ENCODE measurements around the gene FBXO9. TPM values are rescaled to one million over a fixed set of nuclear protein-coding genes. Genes with fewer than 3 reads are reported as not detected.

FBXO9 gene
- total and polyA plus RNA-seq, 12 donors = 42.7 to 396 (median 145) TPM

DNA sequence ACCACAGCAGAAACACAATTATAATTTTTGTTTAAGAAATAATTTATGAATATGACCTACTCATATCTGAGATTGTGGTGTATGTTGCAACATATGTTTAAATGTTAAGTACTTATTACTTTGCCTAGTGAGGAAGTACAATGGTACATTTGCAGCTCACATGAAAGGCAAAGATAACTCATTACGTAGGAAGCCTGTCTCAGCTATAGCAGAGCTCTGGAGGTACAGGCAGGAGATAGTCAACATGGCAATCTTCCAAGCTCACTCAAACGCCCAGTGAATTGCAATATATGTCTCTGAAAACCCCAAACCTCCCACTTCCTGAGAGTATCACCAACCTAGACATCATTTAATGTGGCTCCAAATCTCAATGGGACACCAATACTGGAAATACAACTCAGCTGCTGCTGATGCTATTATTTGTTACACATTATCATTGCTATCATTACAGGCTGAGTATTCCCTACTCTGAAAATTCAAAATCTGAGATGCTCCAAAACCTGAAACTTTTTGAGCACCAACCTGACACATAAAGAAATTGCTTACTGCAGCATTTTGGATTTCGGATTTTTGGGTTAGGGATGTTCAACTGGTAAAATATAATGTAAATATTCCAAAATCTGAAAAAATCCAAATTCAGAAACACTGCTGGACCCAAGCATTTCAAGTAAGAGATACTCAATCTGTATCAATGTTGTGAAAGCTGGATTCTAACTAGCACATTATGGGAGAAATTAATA is 45.0 kb upstream of the FBXO9 start:
- Histone ChIP-seq H3K36me3 (replicated peaks in 1 of 2) (peaks cover 0 to 25% of the 10 kb centered on the region in 2 donors), H3K27me3 (no peaks in the 10 kb centered on the region), H3K4me1 (replicated peaks in 1 of 2) (no peaks in the 10 kb centered on the region), H3K27ac (no peak overlapping the region), H3K9me3 (replicated peaks in 1 of 3) (no peaks in the 10 kb centered on the region), H3K4me3 (no peak overlapping the region)
- no peak for TF ChIP-seq POLR2A (IDR thresholded peaks at IDR 0.05)
- TF ChIP-seq, protein P1, sequence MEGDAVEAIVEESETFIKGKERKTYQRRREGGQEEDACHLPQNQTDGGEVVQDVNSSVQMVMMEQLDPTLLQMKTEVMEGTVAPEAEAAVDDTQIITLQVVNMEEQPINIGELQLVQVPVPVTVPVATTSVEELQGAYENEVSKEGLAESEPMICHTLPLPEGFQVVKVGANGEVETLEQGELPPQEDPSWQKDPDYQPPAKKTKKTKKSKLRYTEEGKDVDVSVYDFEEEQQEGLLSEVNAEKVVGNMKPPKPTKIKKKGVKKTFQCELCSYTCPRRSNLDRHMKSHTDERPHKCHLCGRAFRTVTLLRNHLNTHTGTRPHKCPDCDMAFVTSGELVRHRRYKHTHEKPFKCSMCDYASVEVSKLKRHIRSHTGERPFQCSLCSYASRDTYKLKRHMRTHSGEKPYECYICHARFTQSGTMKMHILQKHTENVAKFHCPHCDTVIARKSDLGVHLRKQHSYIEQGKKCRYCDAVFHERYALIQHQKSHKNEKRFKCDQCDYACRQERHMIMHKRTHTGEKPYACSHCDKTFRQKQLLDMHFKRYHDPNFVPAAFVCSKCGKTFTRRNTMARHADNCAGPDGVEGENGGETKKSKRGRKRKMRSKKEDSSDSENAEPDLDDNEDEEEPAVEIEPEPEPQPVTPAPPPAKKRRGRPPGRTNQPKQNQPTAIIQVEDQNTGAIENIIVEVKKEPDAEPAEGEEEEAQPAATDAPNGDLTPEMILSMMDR (IDR thresholded peaks at IDR 0.05) = no peak
- WGBS, 4 donors = 59 to 86% (median 66%) methylated on average over 3 of the region's 3 CpGs
- intact Hi-C loops (cut with DNase I) = no loop called here
- no peak for DNase-seq

DNA sequence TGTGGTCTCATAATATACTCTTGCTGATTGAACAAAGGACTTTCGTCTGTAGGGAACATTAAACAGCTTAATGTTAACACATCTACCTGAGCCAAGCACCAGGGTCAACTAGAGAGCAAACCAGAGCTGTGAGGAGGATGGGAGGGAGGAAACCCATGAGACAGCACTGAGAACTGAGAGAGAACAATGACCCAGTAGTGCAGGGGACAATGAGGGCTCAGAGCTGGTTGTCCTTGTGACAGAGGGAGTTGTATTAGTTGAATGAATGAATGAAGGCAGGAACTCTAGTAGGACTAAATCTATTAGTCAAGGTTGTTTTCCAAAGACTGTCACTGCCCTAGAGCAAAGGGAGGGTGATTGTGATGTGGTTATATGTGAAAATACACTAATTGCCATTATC is 41.9 kb upstream of the FBXO9 start:
- H3K27ac ChIP-seq = no peak overlapping the region
- H3K4me1 ChIP-seq (replicated peaks in 1 of 2) = peaks cover 0 to 8% of the 10 kb centered on the region in 2 donors
- no peak overlapping the region for H3K4me3 ChIP-seq
- no peaks in the 10 kb centered on the region for H3K9me3 ChIP-seq (replicated peaks in 1 of 3)
- H3K27me3 ChIP-seq = no peaks in the 10 kb centered on the region
- H3K36me3 ChIP-seq (replicated peaks in 1 of 2) = peaks cover 0 to 24% of the 10 kb centered on the region in 2 donors
- 81 to 95% (median 92%) methylated on average over 1 of the region's 1 CpG for WGBS, 4 donors
- DNase-seq = no peak
- intact Hi-C loops (cut with DNase I) = no loop called here
- no peak for TF ChIP-seq POLR2A (IDR thresholded peaks at IDR 0.05)
- TF ChIP-seq, protein P1 (IDR thresholded peaks at IDR 0.05) = no peak

DNA sequence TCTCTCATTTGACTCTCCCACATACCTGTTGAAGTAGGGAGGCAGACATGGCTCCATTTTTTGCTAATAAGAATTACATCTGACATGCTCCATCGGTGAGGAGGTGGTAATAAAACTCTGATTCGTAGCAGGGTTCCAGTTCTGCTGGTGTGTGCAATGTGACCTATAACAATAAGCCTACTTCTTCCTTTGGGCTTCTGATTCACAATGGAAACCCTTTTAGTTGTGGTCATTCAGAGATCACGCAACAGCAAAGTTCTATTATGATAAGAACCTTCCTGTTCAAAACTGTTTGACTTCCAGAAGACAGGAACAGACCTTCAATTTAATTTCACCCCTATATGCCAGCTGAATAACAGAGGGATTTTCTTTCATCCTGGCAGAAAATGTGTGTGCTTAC is 38.7 kb upstream of the FBXO9 start:
- Histone ChIP-seq H3K4me3 (no peak overlapping the region), H3K4me1 (replicated peaks in 1 of 2) (peaks cover 0 to 11% of the 10 kb centered on the region in 2 donors), H3K9me3 (replicated peaks in 1 of 3) (no peaks in the 10 kb centered on the region), H3K36me3 (replicated peaks in 1 of 2) (peaks cover 0 to 53% of the 10 kb centered on the region in 2 donors), H3K27me3 (no peaks in the 10 kb centered on the region), H3K27ac (no peak overlapping the region)
- no peak for DNase-seq
- WGBS, 4 donors = 78 to 90% (median 85%) methylated on average over 3 of the region's 3 CpGs
- intact Hi-C loops (cut with DNase I) = no loop called here
- no peak for TF ChIP-seq POLR2A (IDR thresholded peaks at IDR 0.05)
- TF ChIP-seq, protein P1 (IDR thresholded peaks at IDR 0.05) = no peak

DNA sequence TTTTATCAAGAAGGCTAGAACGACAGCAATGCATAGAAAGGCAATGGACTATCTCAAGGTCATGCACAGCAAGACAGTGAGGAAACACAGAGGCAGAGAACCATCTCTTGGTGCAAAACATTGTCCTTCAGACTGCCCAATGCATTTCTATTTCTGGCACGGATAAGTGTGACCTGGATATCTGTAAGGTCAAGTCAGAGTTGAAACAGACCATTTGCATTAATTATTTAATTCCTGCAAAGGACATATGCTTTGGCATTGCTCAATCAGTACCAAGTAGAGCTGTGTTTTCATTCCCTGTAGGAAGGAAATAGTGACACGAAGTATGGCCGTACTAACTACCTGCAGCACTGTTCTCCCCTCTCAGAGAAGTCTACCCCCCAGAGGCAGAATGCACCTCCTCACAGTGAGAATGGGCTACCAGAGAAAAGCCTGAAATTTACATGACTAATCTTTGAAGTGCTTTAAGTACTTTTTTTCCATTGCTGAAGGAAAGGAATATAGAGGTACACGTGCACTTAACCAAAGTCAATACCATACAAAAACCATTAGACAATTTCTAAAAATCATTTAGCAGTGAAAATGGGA is 38.0 kb upstream of the FBXO9 start:
- peaks cover 0 to 59% of the 10 kb centered on the region in 2 donors for H3K36me3 ChIP-seq (replicated peaks in 1 of 2)
- no peaks in the 10 kb centered on the region for H3K9me3 ChIP-seq (replicated peaks in 1 of 3)
- no peaks in the 10 kb centered on the region for H3K27me3 ChIP-seq
- 39 to 63% (median 60%) methylated on average over 5 of the region's 5 CpGs for WGBS, 4 donors
- peaks cover 0 to 12% of the 10 kb centered on the region in 2 donors for H3K4me1 ChIP-seq (replicated peaks in 1 of 2)
- no peak for TF ChIP-seq POLR2A (IDR thresholded peaks at IDR 0.05)
- TF ChIP-seq, protein P1 (IDR thresholded peaks at IDR 0.05) = no peak
- no peak for DNase-seq
- H3K4me3 ChIP-seq = no peak overlapping the region
- intact Hi-C loops (cut with DNase I) = no loop called here
- H3K27ac ChIP-seq = no peak overlapping the region
